ENCODE data around the gene PHTF1.
"Not testable (repeated sequence)": the region's sequence is repeated elsewhere in the genome, so short reads cannot be mapped to it uniquely, and the experiment has no call there.

PHTF1 gene

GRCh38 chr1:113777561-113777960 lies 18.3 kb upstream of the PHTF1 start:
- DNase-seq (ENCODE audit: low read depth), result no peak

GRCh38 chr1:113770031-113770430 lies 10.7 kb upstream of the PHTF1 start:
- DNase-seq (ENCODE audit: low read depth), result no peak

GRCh38 chr1:113769601-113769970 lies 10.3 kb upstream of the PHTF1 start:
- DNase-seq (ENCODE audit: low read depth), result no peak

- DNase-seq (ENCODE audit: low read depth), result no peak
These were observed 9.8 kb upstream of the PHTF1 start for GRCh38 chr1:113768916-113769600.

GRCh38 chr1:113765306-113766230 lies 6.3 kb upstream of the PHTF1 start:
- no peak for DNase-seq (ENCODE audit: low read depth)

GRCh38 chr1:113763661-113764060 lies 4.4 kb upstream of the PHTF1 start:
- no peak for DNase-seq (ENCODE audit: low read depth)

- DNase-seq (ENCODE audit: low read depth), result no peak
These were observed 2.7 kb upstream of the PHTF1 start for GRCh38 chr1:113761937-113762336.

GRCh38 chr1:113760102-113761080 lies 1.1 kb upstream of the PHTF1 start:
- no peak for DNase-seq (ENCODE audit: low read depth)

- peak; percentile 24 for DNase-seq (ENCODE audit: low read depth)
These were observed 504 bp downstream of the PHTF1 start for GRCh38 chr1:113758631-113759332.

GRCh38 chr1:113756461-113756860 lies 2.8 kb downstream of the PHTF1 start:
- DNase-seq (ENCODE audit: low read depth), result no peak

- DNase-seq (ENCODE audit: low read depth), result not testable (repeated sequence)
These were observed 6.0 kb downstream of the PHTF1 start for GRCh38 chr1:113753333-113753732.

GRCh38 chr1:113751516-113751915 lies 7.8 kb downstream of the PHTF1 start:
- DNase-seq (ENCODE audit: low read depth), result no peak

GRCh38 chr1:113751114-113751513 lies 8.2 kb downstream of the PHTF1 start:
- DNase-seq (ENCODE audit: low read depth), result no peak

GRCh38 chr1:113749402-113749801 lies 9.9 kb downstream of the PHTF1 start:
- no peak for DNase-seq (ENCODE audit: low read depth)

GRCh38 chr1:113747376-113747775 lies 11.9 kb downstream of the PHTF1 start:
- DNase-seq (ENCODE audit: low read depth), result no peak

GRCh38 chr1:113745425-113745824 lies 13.9 kb downstream of the PHTF1 start:
- DNase-seq (ENCODE audit: low read depth), result no peak

- no peak for DNase-seq (ENCODE audit: low read depth)
These were observed 15.2 kb downstream of the PHTF1 start for GRCh38 chr1:113744114-113744513.

GRCh38 chr1:113742515-113742914 lies 16.8 kb downstream of the PHTF1 start:
- no peak for DNase-seq (ENCODE audit: low read depth)

- no peak for DNase-seq (ENCODE audit: low read depth)
These were observed 24.8 kb downstream of the PHTF1 start for GRCh38 chr1:113734357-113735055.

- DNase-seq (ENCODE audit: low read depth), result no peak
These were observed 26.5 kb downstream of the PHTF1 start for GRCh38 chr1:113732802-113733201.

GRCh38 chr1:113721010-113721409 lies 38.3 kb downstream of the PHTF1 start:
- no peak for DNase-seq (ENCODE audit: low read depth)

All from activated T-cell treated with anti-CD3 and anti-CD28 coated beads for 1 hour (primary cell).